K562 (cell line): ENCODE data around the gene HERPUD2.

Experiments used
- GABPA ChIP-seq: fragments of 200-800 bp; sonication (Bioruptor generic); conservative IDR thresholded peaks from 2 replicates; pipeline ENCODE4 v1.6.1; 2016; ENCODE audit warnings: low read depth, missing genetic modification characterization, missing compliant biosample characterization
- KAT2B ChIP-seq: IDR thresholded peaks from one replicate; pipeline ENCODE4 v1.6.1; 2012; ENCODE audit warnings: low read depth, mild to moderate bottlenecking, control low read depth, inconsistent platforms, low read length, moderate library complexity
- L3MBTL2 ChIP-seq: fragments of 450-650 bp; IDR thresholded peaks from 2 replicates; pipeline ENCODE4 v1.6.1; 2016; ENCODE audit warnings: mild to moderate bottlenecking, moderate library complexity
- PHF8 ChIP-seq: fragments of 200-600 bp; sonication (generic); IDR thresholded peaks from 2 replicates; pipeline ENCODE4 v1.6.1; 2012; ENCODE audit warnings: mixed run types, mild to moderate bottlenecking, inconsistent platforms, low read length, moderate library complexity, borderline replicate concordance
- POLR2A ChIP-seq: fragments of 450-650 bp; conservative IDR thresholded peaks from 2 replicates; pipeline ENCODE4 v1.6.1; 2016
- RCOR1 ChIP-seq, 2 experiments: IDR thresholded peaks; 2 replicates each; pipeline ENCODE4 v1.6.1; 2012; ENCODE audit warnings: low read depth in 2 of 2, low read length in 2 of 2, borderline replicate concordance in 1 of 2, improper control_type of control experiment in 1 of 2
- TBP ChIP-seq: optimal IDR thresholded peaks from 2 replicates; pipeline ENCODE3; 2011; ENCODE audit warnings: low read depth, low read length, improper control_type of control experiment
- TCF7 ChIP-seq: sonication (generic); IDR thresholded peaks from 2 replicates; pipeline ENCODE4 v1.6.1; 2016; ENCODE audit warnings: antibody characterized with exemption, borderline replicate concordance
- USF2 ChIP-seq: sonication (generic); formaldehyde crosslinking; IDR thresholded peaks from 2 replicates; pipeline ENCODE4 v1.5.0; 2020; ENCODE audit warnings: missing genetic modification reagents

DNA sequence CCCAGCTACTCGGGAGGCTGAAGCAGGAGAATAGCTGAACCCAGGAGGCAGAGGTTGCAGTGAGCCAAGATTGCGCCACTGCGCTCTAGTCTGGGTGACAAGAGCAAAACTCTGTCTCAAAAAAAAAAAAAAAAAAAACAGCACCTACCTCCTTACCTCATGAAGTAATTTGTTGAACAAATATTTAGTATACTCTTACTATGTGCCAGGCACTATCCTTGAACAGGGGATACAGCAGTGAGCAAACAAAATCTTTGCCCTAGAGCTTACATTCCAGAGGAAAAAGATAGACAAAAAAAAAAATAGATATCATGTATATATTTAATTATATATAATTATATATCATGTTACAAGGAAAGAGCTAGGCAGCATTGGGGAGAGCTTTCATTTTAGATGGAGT is 36.4 kb upstream of the HERPUD2 start:
- TF ChIP-seq PHF8 (no peak), TBP (no peak), RCOR1 (IDR thresholded peaks at IDR 0.05; ENCODE audit: borderline replicate concordance in 1 of 2, low read depth in 2 of 2, low read length in 2 of 2) (no peak), L3MBTL2 (no peak), GABPA (tag) (no peak), POLR2A (no peak), TCF7 (no peak), USF2 (no peak), KAT2B (no peak)
